GM19023 (cell line): ENCODE measurements around the gene EEPD1.
"Not testable (repeated sequence)": the region's sequence is repeated elsewhere in the genome, so short reads cannot be mapped to it uniquely, and the experiment has no call there.

Experiments used
- ATAC-seq: cut with Tn5 transposase; IDR thresholded peaks from one replicate; pipeline ENCODE4 v1.9.1; 2021; ENCODE audit warnings: mild to moderate bottlenecking, moderate library complexity; ENCODE audit not compliant: unreplicated experiment

EEPD1 gene

DNA sequence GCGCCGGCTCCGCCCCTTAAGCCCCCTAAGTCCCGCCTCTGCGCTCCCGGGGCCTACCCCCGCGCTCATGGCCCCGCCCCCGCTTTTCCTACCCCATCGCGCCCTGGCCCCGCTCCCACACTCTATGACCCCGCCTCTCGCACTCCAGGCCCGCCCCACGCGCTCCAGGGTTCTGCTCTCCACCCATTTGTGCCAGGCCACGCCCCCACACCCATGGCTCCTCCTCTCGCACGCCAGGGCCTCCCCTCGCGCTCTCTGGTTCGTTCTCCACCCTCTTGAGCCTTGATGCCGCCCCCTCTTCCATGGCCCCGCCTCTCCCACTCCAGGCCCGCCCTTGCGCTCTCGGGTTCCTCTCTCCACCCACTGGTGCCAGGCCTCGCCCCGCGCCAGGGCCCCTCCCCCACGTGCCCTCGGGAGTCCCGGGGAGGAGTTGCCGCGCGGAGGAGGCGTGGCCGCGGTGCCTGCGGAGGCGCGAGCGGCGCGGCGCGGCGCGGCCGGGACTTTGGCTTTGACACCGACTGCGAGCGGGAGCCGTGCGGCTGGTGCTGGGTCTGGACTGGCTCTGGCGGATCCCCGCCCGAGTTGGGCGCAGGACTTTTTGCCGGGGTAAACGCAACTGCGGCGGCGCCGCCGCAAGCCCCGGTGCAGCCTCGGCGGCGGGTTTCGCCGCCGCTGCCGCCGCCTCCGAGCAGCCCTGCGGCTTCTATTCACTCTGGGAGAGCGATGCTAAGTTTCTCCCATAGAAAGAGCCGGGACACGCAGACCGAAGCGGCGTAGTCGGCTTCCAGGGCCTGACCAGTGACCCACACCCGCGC is at the start of gene EEPD1:
EEPD1 (plus strand) TSS at position 499 of the 815 bp plus-strand sequence. CDS start 1,071 bp downstream, outside the sequence.
- ATAC-seq = peak; percentile 97

DNA sequence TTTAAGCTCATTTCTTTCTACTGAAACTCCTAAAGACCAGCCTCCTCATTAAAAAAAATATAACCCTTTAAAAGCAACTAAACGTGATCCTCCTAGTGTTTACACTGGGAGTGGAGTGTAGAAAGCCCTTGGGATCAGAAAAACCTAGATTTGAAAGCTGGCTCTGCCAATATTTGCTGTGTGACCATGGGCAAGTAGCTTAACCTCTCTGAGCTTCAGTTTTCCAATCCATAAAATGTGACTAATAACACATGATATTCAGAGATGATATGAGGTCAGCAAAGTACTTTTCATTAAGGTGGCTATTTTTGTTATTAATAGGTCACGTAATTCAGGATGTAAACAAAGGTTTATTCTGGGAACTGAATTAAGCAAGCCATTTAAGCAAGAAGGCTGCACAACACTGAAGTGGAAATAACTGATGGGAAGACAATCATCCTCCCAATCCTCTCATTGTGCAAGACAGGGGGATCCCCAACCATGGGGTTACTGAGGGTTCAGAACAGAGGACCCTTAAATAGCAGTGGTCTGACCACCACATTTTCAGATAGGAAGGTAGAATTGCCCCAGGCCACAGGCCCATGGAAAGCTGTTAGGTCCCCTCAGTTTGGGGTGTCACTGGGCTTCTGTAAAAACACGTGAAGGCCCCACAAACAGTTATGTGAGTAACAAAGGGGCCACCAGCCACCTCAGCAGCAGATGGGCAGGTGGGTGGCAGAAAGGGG is 49.1 kb upstream of the EEPD1 start:
- no peak for ATAC-seq

DNA sequence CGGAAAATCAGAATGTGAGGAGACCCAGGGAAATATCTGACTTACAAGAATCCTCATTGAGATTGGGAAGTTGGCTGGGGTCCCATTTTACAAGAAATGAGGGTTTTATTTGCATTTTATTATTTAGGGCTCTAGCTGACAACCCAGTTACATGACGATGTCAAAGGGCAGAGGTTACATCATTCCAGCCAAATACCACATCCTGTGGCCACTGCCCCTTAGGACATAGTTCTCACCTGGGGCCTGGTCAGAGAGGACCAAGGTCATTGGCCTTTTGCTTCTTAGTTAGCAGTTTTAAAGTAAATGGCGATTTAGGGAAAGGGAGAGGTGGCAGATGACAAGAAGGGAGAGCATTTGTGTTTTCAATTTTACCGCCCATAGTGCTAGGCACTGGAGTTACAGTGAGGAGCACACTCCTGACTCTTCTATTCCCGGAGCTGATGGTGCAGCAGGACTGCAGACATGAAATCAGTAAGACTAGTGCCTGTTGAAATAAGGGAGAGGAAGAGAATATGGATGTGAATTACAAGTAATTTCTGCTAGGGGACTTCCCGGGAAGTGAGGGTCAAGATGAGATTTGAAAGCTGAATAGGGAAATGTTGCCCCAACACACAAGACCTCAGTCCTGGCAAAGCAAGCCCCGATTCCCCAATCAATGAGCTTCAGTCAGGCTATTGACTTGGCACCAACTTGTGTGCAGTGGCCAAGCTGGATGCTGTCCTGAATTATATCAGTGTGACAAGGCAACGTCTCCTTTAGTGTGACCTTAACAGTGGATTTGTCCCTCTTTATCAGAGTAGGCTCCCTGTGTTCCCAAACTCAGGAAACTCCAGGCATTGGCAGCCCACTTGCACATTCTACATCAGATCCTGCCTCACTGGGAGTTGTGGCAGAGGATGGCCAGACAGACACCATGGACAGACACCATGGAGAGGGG is 45.8 kb upstream of the EEPD1 start:
- not testable (repeated sequence) for ATAC-seq

DNA sequence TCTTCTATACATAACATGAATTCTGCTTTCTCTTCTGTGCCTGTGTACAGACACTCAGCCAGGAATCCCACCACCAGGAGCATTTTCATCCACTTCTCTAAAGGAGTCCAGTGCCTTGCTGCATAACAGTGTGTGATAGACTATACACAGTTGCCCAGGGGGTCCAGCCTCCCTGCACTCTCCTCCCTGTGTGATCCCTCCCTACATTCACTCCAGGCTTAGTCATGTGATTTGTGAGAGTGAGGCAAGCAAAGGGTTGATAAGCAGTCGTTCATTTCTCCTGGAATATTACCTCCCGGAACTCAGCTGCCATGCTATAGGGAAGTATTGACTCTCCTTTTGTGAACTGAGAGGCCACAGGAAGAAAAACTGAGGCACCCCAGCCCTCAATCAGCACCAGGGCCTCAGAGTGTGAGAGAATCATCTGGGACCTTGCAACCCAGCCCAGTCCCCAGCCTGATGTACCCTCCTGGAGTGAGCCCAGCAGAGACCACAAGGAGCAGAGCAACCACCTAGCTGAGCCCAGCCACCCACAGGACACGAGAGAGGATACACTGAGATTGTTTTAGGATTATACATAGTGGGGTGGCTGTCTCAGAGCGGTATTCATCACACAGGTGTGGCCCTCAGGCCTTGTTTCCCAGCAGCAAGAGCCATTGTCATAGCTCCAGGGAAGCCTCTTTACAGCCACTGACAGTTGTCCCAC is 45.0 kb upstream of the EEPD1 start:
- ATAC-seq = no peak

DNA sequence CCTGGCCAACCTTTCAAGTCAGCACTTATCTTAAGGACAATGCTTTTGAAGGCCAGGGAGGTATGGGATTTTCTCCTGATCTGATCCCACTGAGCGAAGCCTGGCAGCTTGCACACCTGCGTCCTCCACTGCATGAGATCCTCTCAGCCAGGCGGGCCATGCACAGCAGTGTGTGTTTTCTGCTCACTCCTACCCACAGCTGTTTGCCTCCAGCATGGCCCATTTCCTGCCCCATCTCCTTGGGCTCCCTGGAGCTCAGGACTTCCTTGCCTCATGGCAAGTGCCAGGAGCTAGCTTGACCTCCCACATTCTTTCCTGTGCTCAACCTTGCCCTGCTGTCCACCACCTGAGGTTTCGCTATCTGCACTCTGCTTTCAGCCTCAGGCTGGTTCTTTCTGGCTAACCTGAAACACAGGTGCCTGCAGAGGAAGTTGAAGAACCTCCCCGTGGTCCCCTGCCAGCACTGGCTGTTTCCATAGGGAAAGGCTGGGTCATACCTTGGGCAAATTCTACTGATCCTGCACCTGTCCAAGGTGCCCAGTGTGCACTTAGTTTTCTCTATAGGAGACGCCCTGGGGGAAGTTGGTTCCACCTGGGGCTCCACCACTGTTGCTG is 43.9 kb upstream of the EEPD1 start:
- ATAC-seq = no peak

DNA sequence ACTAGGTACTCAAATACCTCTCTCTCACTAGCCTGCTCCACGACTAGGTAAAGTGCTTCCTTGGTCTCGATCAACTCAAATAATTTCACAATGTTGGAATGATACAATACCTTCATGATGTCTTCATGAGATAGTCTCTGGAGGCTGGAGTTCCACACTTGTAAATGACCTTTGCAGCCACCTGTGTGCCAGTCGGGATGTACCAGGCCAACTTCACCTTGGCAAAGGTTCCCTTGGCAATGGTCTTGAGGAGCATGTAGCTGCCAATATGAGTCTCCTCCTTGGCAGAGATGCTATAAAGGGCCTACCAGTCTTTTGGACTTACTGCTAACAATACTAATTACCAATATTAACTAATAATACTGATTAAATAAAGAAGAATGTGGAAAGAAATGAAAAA is 42.5 kb upstream of the EEPD1 start:
- no peak for ATAC-seq

DNA sequence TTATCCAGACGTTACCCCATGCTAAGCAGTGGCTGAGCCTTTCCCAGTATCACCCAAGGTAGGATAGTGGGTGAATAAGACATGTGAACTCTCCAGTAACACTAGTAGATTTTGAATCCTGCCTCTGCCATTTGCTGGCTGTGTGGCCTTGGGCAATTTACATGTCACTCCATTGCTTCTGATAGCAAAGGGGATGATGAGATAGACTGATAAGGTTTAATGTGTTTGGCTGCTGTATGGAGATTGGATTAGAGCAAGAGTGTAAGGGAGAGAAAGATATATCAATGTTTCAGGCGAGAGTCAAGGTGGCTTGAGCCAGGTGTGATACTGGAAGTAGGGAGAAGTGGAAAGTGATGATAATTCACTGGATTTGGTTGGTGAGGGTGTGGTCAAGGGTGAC is 40.1 kb upstream of the EEPD1 start:
- ATAC-seq = no peak

DNA sequence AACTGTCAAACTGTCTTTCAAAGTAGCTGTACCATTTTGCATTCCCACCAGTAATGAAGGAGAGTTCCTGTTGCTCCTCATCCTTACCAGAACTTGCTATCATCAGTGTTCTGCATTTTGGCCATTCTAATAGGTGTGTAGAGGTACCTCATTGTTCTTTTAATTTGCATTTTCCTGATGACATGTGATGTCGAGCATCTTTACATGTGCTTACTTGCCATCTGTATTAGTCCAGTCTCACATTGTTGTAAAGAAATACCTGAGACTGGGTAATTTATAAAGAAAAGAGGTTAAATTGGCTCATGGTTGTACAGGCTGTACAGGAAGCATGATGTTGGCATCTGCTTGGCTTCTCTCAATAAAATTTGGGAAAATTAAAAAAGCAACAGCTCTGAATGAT is 38.7 kb upstream of the EEPD1 start:
- no peak for ATAC-seq

DNA sequence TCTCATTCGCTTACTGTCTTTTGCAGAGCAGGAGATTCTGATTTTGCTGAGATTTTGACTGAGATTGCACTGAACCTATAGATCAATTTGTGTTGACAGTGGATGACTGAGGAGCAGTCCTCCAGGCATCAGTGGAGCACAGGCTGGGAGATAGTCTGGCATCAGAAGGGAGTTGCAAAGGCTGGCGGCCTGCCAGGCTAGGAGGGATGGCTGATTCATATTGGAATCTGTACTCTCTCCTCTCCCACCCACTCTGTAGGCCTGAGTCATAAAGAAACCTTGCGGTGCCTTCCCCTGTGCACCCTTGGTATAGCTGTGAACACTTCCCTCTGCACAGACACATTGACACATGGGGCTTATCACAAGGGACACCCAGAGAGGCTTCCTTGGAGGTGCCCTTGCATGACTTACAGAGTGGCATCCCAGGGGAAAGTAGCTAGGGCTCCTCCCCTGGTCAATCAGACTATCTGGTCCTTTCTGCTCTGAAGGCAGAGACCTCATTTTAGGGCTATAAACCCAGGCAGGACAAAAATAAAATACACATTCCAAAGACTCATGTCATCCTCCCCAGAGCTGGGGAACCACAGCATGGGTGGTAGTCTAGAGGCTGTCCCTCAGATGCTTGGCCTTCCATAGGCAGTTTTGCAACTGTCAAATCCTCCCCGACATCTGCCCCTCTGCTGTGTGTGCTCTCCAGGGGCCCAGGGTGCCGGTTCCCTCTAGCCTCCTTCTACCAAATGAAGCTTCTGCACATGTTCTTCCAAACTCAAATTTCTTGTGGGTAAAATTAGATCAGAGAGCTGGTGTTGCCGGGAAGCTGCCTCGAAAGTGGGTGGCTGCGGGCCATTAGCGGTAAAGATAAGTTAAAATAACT is 37.4 kb upstream of the EEPD1 start:
- ATAC-seq = peak; percentile 99

DNA sequence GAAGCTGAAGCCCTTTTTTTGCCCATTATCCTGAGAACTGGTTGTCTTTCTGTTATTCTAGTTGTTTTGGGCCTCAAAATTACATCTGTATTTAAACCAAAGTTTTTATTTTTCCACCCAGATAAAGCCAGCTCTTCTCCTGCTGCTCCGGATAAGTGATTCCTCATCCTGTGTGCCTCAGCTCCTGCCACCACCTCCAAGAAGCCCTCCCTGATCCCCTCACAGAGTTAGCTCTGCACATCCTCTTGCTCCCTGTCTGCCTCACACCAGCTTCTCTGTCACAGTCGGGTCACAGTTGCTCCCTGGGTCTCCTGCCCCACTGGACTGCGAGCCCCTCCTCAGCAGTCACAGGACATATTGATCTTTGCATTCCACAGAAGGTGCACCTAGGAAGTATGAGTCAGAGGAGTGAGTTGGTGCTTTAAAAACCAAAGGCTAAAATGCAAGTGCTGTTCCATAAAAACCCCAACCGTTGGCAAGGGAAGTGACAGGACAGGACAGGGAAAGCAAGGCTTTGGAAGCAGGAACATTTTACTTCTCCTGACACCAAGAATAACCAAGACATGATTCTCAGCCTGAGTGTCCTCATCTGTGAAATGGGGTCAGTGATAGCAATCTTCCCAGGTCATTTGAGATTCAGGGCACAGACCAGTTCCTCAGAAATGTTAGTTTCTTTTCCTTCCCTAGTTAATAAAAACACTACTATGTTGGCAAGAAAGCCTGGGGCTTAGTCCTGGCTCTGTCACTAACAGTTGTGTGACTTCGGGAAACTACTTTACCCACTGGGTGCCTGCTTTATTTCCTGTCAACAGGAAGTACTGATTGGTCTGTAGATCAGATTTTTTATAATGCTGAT is 36.5 kb upstream of the EEPD1 start:
- ATAC-seq = no peak

DNA sequence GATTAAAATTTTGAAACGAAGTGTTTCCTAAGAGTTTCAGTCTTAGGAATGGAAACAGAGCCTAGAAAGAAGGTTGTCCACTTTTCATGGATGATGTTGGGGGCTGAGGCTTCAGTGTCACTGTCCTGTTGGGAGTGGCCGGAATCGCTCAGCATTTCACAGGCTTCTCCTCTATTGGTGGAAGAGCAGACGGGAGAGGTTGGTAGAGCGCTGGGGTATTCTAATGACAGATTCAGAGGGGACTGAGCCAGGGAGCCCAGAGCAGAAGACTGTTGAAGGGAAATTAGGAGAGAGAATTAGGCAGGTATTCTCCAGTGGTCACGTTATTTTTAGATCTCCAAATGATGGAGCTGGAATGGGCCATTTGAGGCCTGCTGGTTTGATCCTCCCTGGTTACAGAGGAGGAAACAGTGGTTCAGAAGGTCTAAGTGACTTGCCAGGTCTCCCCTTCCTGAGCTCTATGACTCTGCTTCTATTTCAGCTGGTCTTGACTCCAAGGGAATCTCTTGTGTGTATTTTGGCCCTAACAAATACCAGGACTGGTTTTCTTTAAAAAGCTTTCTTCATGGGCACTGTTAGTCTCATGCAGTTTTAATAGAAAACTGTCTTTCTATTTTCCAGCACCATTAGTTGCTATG is 35.7 kb upstream of the EEPD1 start:
- ATAC-seq = no peak

DNA sequence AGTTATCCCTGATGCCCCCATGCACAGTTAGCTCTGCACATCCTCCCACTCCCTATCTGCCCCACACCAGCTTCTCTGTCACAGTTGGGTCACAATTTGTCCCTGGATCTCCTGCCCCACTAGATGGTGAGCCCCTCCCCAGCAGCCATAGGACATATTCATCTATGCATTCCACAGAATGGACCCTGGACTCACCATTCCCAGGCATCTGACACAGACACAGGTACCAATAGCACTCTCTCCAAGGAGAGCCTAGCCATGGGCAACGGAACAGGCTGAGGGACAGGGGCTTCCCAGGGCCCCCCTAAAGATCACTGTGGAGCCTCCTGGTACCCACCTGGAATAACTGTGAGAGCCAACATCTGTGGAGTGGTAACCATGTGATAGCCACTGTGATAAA is 34.7 kb upstream of the EEPD1 start:
- ATAC-seq = no peak

DNA sequence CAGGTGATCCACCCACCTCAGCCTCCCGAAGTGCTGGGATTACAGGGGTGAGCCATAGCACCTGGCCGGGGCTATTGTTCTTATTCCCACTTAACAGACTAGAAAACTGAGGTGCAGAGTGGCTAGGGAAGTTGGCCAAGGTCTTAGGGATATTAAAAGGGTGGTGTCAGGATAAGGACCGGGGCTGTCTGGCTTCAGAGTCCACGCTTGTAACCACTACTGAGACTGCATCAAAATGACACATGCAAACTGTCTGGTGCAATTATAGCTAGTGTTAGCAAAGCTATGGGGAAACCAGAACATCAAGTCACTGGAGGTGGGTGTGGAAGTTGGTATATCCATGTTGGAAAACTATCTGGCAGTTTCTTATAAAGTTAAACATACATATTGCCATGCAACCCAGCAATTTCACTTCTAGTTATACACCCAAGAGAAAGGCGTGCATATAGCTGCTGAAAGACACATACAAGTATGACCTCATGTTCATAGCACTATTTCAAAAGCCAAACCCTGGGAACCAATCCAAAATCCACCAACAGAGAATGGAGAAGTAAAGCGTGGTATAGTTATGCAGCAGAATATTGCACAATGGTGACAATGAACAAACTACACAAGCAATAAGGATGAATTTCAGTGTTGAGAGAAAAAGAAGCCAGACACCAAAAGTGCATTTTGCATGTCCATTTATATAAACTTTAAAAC is 33.9 kb upstream of the EEPD1 start:
- no peak for ATAC-seq

DNA sequence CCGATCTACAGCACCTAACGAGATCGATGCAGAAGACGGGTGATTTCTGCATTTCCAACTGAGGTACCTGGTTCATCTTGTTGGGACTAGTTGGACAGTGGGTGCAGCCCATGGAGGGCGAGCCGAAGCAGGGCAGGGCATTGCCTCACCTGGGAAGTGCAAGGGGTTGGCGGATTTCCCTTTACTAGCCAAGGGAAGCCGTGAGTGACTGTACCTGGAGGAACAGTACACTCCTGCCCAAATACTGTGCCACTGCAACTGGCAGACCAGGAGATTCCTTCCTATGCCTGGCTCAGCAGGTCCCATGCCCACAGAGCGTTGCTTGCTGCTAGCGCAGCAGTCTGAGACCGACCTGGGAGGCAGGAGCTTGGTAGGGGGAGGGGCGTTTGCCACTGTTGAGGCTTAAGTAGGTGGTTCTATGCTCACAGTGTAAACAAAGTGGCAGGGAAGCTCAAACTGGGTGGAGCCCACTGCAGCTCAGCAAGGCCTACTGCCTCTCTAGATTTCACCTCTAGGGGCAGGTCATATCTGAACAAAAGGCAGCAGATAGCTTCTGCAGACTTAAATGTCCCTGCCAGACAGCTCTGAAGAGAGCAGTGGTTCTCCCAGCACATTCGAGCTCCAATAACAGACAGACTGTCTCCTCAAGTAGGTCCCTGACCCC is 32.9 kb upstream of the EEPD1 start:
- not testable (repeated sequence) for ATAC-seq

DNA sequence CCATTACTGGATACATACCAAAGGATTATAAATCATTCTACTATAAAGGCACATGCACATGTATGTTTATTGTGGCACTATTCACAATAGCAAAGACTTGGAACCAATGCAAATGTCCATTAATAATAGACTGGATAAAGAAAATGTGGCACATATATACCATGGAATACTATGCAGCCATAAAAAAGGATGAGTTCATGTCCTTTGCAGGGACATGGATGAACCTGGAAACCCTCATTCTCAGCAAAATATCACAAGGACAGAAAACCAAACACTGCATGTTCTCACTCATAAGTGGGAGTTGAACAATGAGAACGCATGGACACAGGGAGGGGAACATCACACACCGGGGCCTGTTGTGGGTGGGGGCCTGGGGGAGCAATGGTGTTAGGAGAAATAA is 27.4 kb upstream of the EEPD1 start:
- ATAC-seq = not testable (repeated sequence)

DNA sequence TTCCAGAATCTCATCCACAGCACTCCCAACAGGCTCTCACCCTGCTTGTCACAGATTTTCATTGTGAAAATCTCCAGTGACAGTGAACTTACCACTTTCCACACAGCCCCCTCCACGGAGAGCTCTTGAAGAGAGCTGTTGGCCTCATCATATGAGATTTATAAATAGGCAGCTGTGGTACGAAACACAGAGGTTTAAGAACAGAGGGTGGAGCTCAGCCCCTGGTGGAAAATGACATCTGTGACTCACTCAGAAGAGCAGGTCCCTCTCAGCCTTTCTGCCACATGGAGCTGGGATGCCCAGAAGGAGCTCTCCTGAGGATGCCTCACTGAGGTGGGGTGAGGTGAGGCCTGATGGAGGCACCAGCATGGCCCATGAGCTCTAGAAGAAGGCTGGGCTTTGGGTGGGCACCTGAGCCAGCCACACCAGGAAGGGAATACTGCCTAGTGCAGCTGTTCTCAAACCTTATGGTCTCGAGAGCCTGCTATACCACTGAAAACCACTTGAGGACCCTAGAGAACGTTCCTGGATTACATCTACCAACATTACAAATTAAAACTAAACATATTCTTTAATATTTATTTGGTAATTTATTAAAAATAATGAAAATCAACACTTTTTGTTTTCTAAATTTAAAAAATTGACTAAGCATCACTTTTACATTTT is 25.8 kb upstream of the EEPD1 start:
- ATAC-seq = no peak
